Measurements from ENCODE around the gene LMX1B.
"Not testable (repeated sequence)": the region's sequence is repeated elsewhere in the genome, so short reads cannot be mapped to it uniquely, and the experiment has no call there.

Gene LMX1B

GRCh38 chr9:126709241-126709640 lies 95.5 kb downstream of the LMX1B start:
- intact Hi-C loops (cut with DNase I) = loop anchor here (5.0 kb wide), 1 partner anchor 73 kb away; no protein-coding TSS in a partner anchor
- DNase-seq = peak in 8 of 42 donors; percentile 1 to 32 (median 8)

- DNase-seq = no peak
- intact Hi-C loops (cut with DNase I) = no loop called here
Observed at GRCh38 chr9:126715382-126715781, 101.7 kb downstream of the LMX1B start.

- DNase-seq; intact Hi-C loops (cut with DNase I): not testable (repeated sequence)
Observed at GRCh38 chr9:126717441-126717840, 103.7 kb downstream of the LMX1B start.

GRCh38 chr9:126719618-126720031 lies 105.9 kb downstream of the LMX1B start:
- intact Hi-C loops (cut with DNase I) = no loop called here

GRCh38 chr9:126720036-126720435 lies 106.3 kb downstream of the LMX1B start:
- intact Hi-C loops (cut with DNase I) = no loop called here
- DNase-seq = no peak

More at GRCh38 chr9:126719618-126720031, 105.9 kb downstream of the LMX1B start:
- peak; percentile 58 to 95 (median 84) for DNase-seq

- DNase-seq = no peak
- intact Hi-C loops (cut with DNase I) = no loop called here
Observed at GRCh38 chr9:126720661-126721563, 107.2 kb downstream of the LMX1B start.

GRCh38 chr9:126721564-126721981 lies 107.8 kb downstream of the LMX1B start:
- intact Hi-C loops (cut with DNase I) = no loop called here
- DNase-seq = no peak

- intact Hi-C loops (cut with DNase I) = loop anchor here (2.0 kb wide), 1 partner anchor 18 kb away; no protein-coding TSS in a partner anchor
- DNase-seq = peak in 41 of 42 donors; percentile 53 to 92 (median 78)
Observed at GRCh38 chr9:126722252-126722921, 108.7 kb downstream of the LMX1B start.

GRCh38 chr9:126722922-126723806 lies 109.4 kb downstream of the LMX1B start:
- DNase-seq = peak in 36 of 42 donors; percentile 32 to 78 (median 60)
- intact Hi-C loops (cut with DNase I) = loop anchor here (2.0 kb wide), 1 partner anchor 18 kb away; no protein-coding TSS in a partner anchor

GRCh38 chr9:126723807-126724172 lies 110.1 kb downstream of the LMX1B start:
- DNase-seq = peak in 31 of 42 donors; percentile 16 to 80 (median 54)
- intact Hi-C loops (cut with DNase I) = loop anchor here (2.0 kb wide), 1 partner anchor 19 kb away; no protein-coding TSS in a partner anchor

- intact Hi-C loops (cut with DNase I) = no loop called here
- no peak for DNase-seq
Observed at GRCh38 chr9:126724226-126724625, 110.5 kb downstream of the LMX1B start.

GRCh38 chr9:126725485-126725884 lies 111.8 kb downstream of the LMX1B start:
- intact Hi-C loops (cut with DNase I); DNase-seq: not testable (repeated sequence)

GRCh38 chr9:126728210-126728609 lies 114.5 kb downstream of the LMX1B start:
- intact Hi-C loops (cut with DNase I); DNase-seq: not testable (repeated sequence)

GRCh38 chr9:126730592-126730991 lies 116.9 kb downstream of the LMX1B start:
- intact Hi-C loops (cut with DNase I) = not testable (repeated sequence)

GRCh38 chr9:126733005-126733404 lies 119.3 kb downstream of the LMX1B start:
- intact Hi-C loops (cut with DNase I) = no loop called here
- DNase-seq = no peak

More at GRCh38 chr9:126730592-126730991, 116.9 kb downstream of the LMX1B start:
- DNase-seq = not testable (repeated sequence)

- intact Hi-C loops (cut with DNase I) = no loop called here
- no peak for DNase-seq
Observed at GRCh38 chr9:126734877-126735276, 121.1 kb downstream of the LMX1B start.

GRCh38 chr9:126735482-126735881 lies 121.8 kb downstream of the LMX1B start:
- no peak for DNase-seq
- intact Hi-C loops (cut with DNase I) = no loop called here

GRCh38 chr9:126738553-126738952 lies 124.8 kb downstream of the LMX1B start:
- DNase-seq = no peak
- intact Hi-C loops (cut with DNase I) = no loop called here

- no peak for DNase-seq
- intact Hi-C loops (cut with DNase I) = no loop called here
Observed at GRCh38 chr9:126743041-126743440, 129.3 kb downstream of the LMX1B start.

Measured in head of caudate nucleus (tissue), 42 donors.